Panc1 (cell line): Measurements from ENCODE around the gene MYH11. TPM values are rescaled to one million over a fixed set of nuclear protein-coding genes. Genes with fewer than 3 reads are reported as not detected.

ENCODE experiments used
- ATAC-seq: fragments of 200-7000 bp; cut with Tn5 transposase; 2 replicates; pipeline ENCODE4 v1.9.1; 2020; ENCODE audit warnings: mild to moderate bottlenecking, moderate library complexity
- BruUV-seq: library from RNA; stranded (reverse); fragments of 400-500 nt; replicated peaks from 2 replicates; lab custom pipeline; 2021; lab: Mats Ljungman, UMichigan
- CTCF ChIA-PET: fragments of 300-600 bp; sonication (Branson Sonifier 250); formaldehyde crosslinking; loops from one replicate; lab custom pipeline; 2022; ENCODE audit warnings: antibody characterized with exemption; lab: Charles Lee
- POLR2A ChIA-PET: fragments of 300-600 bp; sonication (Branson Sonifier 250); formaldehyde crosslinking; loops from one replicate; lab custom pipeline; 2022; ENCODE audit warnings: antibody characterized with exemption; lab: Charles Lee
- DNase-seq: peaks from one replicate; pipeline ENCODE4 v3.0.0-alpha.2; 2010; ENCODE audit warnings: low read depth, low spot score
- H3K27ac ChIP-seq: 2 replicates; pipeline ENCODE4 v1.5.1; 2011; ENCODE audit warnings: mild to moderate bottlenecking, low read length, inconsistent platforms
- H3K27me3 ChIP-seq: fragments of 200-500 bp; sonication (Bioruptor generic); 2 replicates; pipeline ENCODE4 v1.6.0; 2014; ENCODE audit warnings: low read length, inconsistent platforms; ENCODE audit not compliant: control insufficient read depth, insufficient read depth
- H3K36me3 ChIP-seq: fragments of 200-500 bp; sonication (Bioruptor generic); 2 replicates; pipeline ENCODE4 v1.5.1; 2014; ENCODE audit warnings: inconsistent platforms, mild to moderate bottlenecking, low read length, moderate library complexity; ENCODE audit not compliant: control insufficient read depth, insufficient read depth
- H3K4me1 ChIP-seq: 2 replicates; pipeline ENCODE4 v1.5.1; 2011; ENCODE audit warnings: inconsistent platforms, mild to moderate bottlenecking, low read length, moderate library complexity; ENCODE audit not compliant: control insufficient read depth, insufficient read depth
- H3K4me3 ChIP-seq, 2 experiments: 2 replicates each; pipeline ENCODE4 v1.5.1; 2011 to 2012; ENCODE audit warnings: low read depth in 2 of 2, low read length in 2 of 2, mild to moderate bottlenecking in 2 of 2, inconsistent platforms in 1 of 2, moderate library complexity in 1 of 2
- H3K9me3 ChIP-seq: fragments of 200-500 bp; sonication (Bioruptor generic); 2 replicates; pipeline ENCODE4 v1.5.1; 2014; ENCODE audit warnings: low read depth, mild to moderate bottlenecking, inconsistent platforms, low read length, moderate library complexity; ENCODE audit not compliant: control insufficient read depth, insufficient read depth
- CTCF ChIP-seq: fragments of 450-650 bp; IDR thresholded peaks from 2 replicates; pipeline ENCODE4 v1.5.1; 2017; ENCODE audit warnings: mild to moderate bottlenecking
- POLR2AphosphoS5 ChIP-seq: IDR thresholded peaks from 2 replicates; pipeline ENCODE4 v1.6.1; 2012; ENCODE audit warnings: mild to moderate bottlenecking, low read depth, low read length, moderate library complexity
- REST ChIP-seq, 2 experiments: IDR thresholded peaks; 2 replicates each; pipeline ENCODE4 v1.6.1; 2011 to 2012; ENCODE audit warnings: low read depth in 2 of 2, control low read depth in 1 of 2, low read length in 1 of 2, mild to moderate bottlenecking in 1 of 2, moderate library complexity in 1 of 2; ENCODE audit not compliant: insufficient read depth in 1 of 2
- SIN3A ChIP-seq: IDR thresholded peaks from 2 replicates; pipeline ENCODE4 v1.6.1; 2012; ENCODE audit warnings: low read depth, mild to moderate bottlenecking, low read length, moderate library complexity, borderline replicate concordance; ENCODE audit not compliant: insufficient read depth
- TCF7L2 ChIP-seq: IDR thresholded peaks from 2 replicates; pipeline ENCODE4 v1.6.1; 2011; ENCODE audit warnings: mild to moderate bottlenecking, low read depth, low read length, inconsistent platforms
- in situ Hi-C: cut with HindIII; loops from 2 replicates; pipeline ENCODE4 v1.10.0; 2016; ENCODE audit warnings: low sequenced_read_pairs, low pct_unique_long_range_greater_than_20kb
- intact Hi-C: fragments of 100-400 bp; cut with micrococcal nuclease; formaldehyde crosslinking; loops from one replicate; pipeline ENCODE4 v1.10.0; 2022; ENCODE audit not compliant: unreplicated experiment
- total RNA-seq: library from RNA; stranded (reverse); gene quantifications from one replicate; pipeline ENCODE4 v1.2.1, GENCODE V29; 2021; ENCODE audit not compliant: unreplicated experiment

MYH11 gene
- total RNA-seq, 1 experiment from 2014 or later: 0.51 TPM

GRCh38 chr16:15811481-15812400, 45.1 kb downstream of the MYH11 start:
- peak; percentile 72 for ATAC-seq
- peak; percentile 45 for DNase-seq
- H3K27me3 ChIP-seq: no peaks in the 10 kb centered on the region
- intact Hi-C loops: no loop called here
- BruUV-seq: no TSS peak
- H3K27ac ChIP-seq: no peak overlapping the region
- peaks cover 17% of the 10 kb centered on the region; the same call in 1 of the 2 replicates for H3K9me3 ChIP-seq
- in situ Hi-C loops: no loop called here
- H3K36me3 ChIP-seq: no peaks in the 10 kb centered on the region
- CTCF ChIA-PET: interaction anchor here (0.8 to 1.1 kb wide), 2 partner anchors 9 to 34 kb away, joined by 3 to 8 read pairs; no protein-coding TSS in a partner anchor
- POLR2A ChIA-PET: no interaction called here
- peaks cover 6% of the 10 kb centered on the region; the same call in 1 of the 2 replicates for H3K4me1 ChIP-seq
- TF ChIP-seq TCF7L2 (peak; percentile 61), CTCF (no peak)
- H3K4me3 ChIP-seq: no peak overlapping the region

GRCh38 chr16:15810949-15811348, 45.9 kb downstream of the MYH11 start:
- Histone ChIP-seq H3K27me3 (no peaks in the 10 kb centered on the region), H3K9me3 (peaks cover 10% of the 10 kb centered on the region; the same call in 1 of the 2 replicates), H3K36me3 (no peaks in the 10 kb centered on the region), H3K4me3 (no peak overlapping the region), H3K4me1 (peaks cover 6% of the 10 kb centered on the region; the same call in 1 of the 2 replicates), H3K27ac (no peak overlapping the region)
- ChIA-PET CTCF (interaction anchor here (0.7 kb wide), 1 partner anchor 11 kb away, joined by 5 read pairs; no protein-coding TSS in a partner anchor), POLR2A (no interaction called here)
- no peak for ATAC-seq
- intact Hi-C loops (no loop called here), in situ Hi-C loops (no loop called here)
- no TSS peak for BruUV-seq
- TF ChIP-seq SIN3A (no peak), CTCF (no peak), TCF7L2 (no peak), REST (IDR thresholded peaks at IDR 0.05; ENCODE audit: insufficient read depth in 1 of 2, low read depth in 2 of 2, low read length in 1 of 2) (no peak), POLR2AphosphoS5 (no peak)
- DNase-seq: no peak
